Liver (tissue), 9 donors: ENCODE results near the gene KRT76. TPM values are rescaled to one million over a fixed set of nuclear protein-coding genes. Genes with fewer than 3 reads are reported as not detected.

Source experiments
- DNase-seq: peaks from one replicate; pipeline ENCODE4 v3.0.0-alpha.2; 2017; ENCODE audit warnings: low spot score
- H3K27ac ChIP-seq, 2 donors: one replicate each; pipeline ENCODE4 v1.7.0; 2013; ENCODE audit warnings: inconsistent platforms in 2 of 2, low read length in 2 of 2, control low read depth in 1 of 2, low read depth in 1 of 2, mild to moderate bottlenecking in 1 of 2
- H3K27me3 ChIP-seq, 4 donors: one replicate each; pipeline versions ENCODE4 v1.6.1 to v1.7.0; 2013; ENCODE audit warnings: low read length in 3 of 4, inconsistent platforms in 1 of 4, mild to moderate bottlenecking in 1 of 4, moderate library complexity in 1 of 4; ENCODE audit not compliant: control insufficient read depth in 4 of 4, insufficient read depth in 4 of 4
- H3K36me3 ChIP-seq, 4 donors: one replicate each; pipeline versions ENCODE4 v1.6.1 to v1.7.0; 2013; ENCODE audit warnings: low read length in 3 of 4, mild to moderate bottlenecking in 3 of 4, low read depth in 1 of 4, moderate library complexity in 1 of 4; ENCODE audit not compliant: control insufficient read depth in 4 of 4, insufficient read depth in 3 of 4
- H3K4me1 ChIP-seq, 4 donors: one replicate each; pipeline versions ENCODE4 v1.6.1 to v1.7.0; 2013; ENCODE audit warnings: low read length in 3 of 4, mild to moderate bottlenecking in 3 of 4, moderate library complexity in 1 of 4; ENCODE audit not compliant: control insufficient read depth in 4 of 4, insufficient read depth in 4 of 4
- H3K4me3 ChIP-seq, 3 donors: one replicate each; pipeline versions ENCODE4 v1.6.1 to v1.7.0; 2013; ENCODE audit warnings: low read length in 3 of 3, control low read depth in 1 of 3, low read depth in 1 of 3, mild to moderate bottlenecking in 1 of 3
- H3K9ac ChIP-seq, 2 donors: one replicate each; pipeline ENCODE4 v1.7.0; 2013; ENCODE audit warnings: low read length in 2 of 2, mild to moderate bottlenecking in 2 of 2, moderate library complexity in 2 of 2, control low read depth in 1 of 2, low read depth in 1 of 2
- H3K9me3 ChIP-seq, 4 donors: one replicate each; pipeline versions ENCODE4 v1.6.1 to v1.7.0; 2013; ENCODE audit warnings: low read length in 3 of 4; ENCODE audit not compliant: control insufficient read depth in 4 of 4
- ATF3 ChIP-seq: IDR thresholded peaks from 2 replicates; pipeline ENCODE4 v1.6.1; 2016; ENCODE audit warnings: antibody characterized with exemption
- CTCF ChIP-seq: fragments of 150-350 bp; IDR thresholded peaks from 2 replicates; pipeline ENCODE4 v1.5.1; 2017; ENCODE audit warnings: improper control_type of control experiment, low read depth, low read length; ENCODE audit not compliant: missing input control
- FOXA1 ChIP-seq: IDR thresholded peaks from 2 replicates; pipeline ENCODE4 v1.6.1; 2016; ENCODE audit warnings: antibody characterized with exemption
- FOXA2 ChIP-seq: IDR thresholded peaks from 2 replicates; pipeline ENCODE4 v1.6.1; 2016; ENCODE audit warnings: antibody characterized with exemption
- GABPA ChIP-seq, 2 donors: IDR thresholded peaks in 1 of 2; conservative IDR thresholded peaks in 1 of 2; 2 replicates each; pipeline ENCODE4 v1.6.1; 2016; ENCODE audit warnings: antibody characterized with exemption in 2 of 2, mild to moderate bottlenecking in 1 of 2, moderate library complexity in 1 of 2
- HNF4A ChIP-seq, 2 donors: conservative IDR thresholded peaks; 2 replicates each; pipeline ENCODE4 v1.6.1; 2016; ENCODE audit warnings: antibody characterized with exemption in 2 of 2, mild to moderate bottlenecking in 2 of 2
- HNF4G ChIP-seq: IDR thresholded peaks from 2 replicates; pipeline ENCODE4 v1.6.1; 2016; ENCODE audit warnings: antibody characterized with exemption
- JUND ChIP-seq, 2 donors: IDR thresholded peaks; 2 replicates each; pipeline ENCODE4 v1.6.1; 2016; ENCODE audit warnings: antibody characterized with exemption in 2 of 2
- NR2F2 ChIP-seq: IDR thresholded peaks from 2 replicates; pipeline ENCODE4 v1.6.1; 2016; ENCODE audit warnings: antibody characterized with exemption
- RAD21 ChIP-seq, 2 donors: IDR thresholded peaks; 2 replicates each; pipeline ENCODE4 v1.6.1; 2016; ENCODE audit warnings: antibody characterized with exemption in 2 of 2, mild to moderate bottlenecking in 2 of 2
- RXRA ChIP-seq, 2 donors: IDR thresholded peaks; 2 replicates each; pipeline ENCODE4 v1.6.1; 2017 to 2018; ENCODE audit warnings: antibody characterized with exemption in 2 of 2, mild to moderate bottlenecking in 1 of 2
- SP1 ChIP-seq: IDR thresholded peaks from 2 replicates; pipeline ENCODE4 v1.6.1; 2018; ENCODE audit warnings: antibody characterized with exemption, mild to moderate bottlenecking
- TAF1 ChIP-seq: conservative IDR thresholded peaks from 2 replicates; pipeline ENCODE4 v1.6.1; 2016; ENCODE audit warnings: antibody characterized with exemption, mild to moderate bottlenecking
- WGBS: extraction: QIAGEN DNeasy Blood & Tissue Kit; methylation state at CpG from one replicate; pipeline ENCODE4 v1.1.7; 2013; 5-methylcytosine and 5-hydroxymethylcytosine counted together
- polyA plus RNA-seq, 2 donors: library from polyadenylated mRNA; stranded (reverse) in 1 of 2; unstranded in 1 of 2; fragments of 200-250 nt in 1 of 2; fragments of >200 nt in 1 of 2; fragmentation: Nextera tagmentation in 1 of 2; extraction: Ambion mirVana in 1 of 2; gene quantifications; one replicate each; pipeline versions ENCODE4 v1.2.1 to v1.2.3, GENCODE V29; 2013 to 2015
- total RNA-seq, 2 donors: library from RNA; depleted of rRNA; stranded (reverse); fragments of >200 nt; gene quantifications; one replicate each; pipeline ENCODE4 v1.2.3, GENCODE V29; 2014
- TF ChIP-seq, protein P1 (sequence below): IDR thresholded peaks from 2 replicates; pipeline ENCODE4 v1.6.1; 2016; ENCODE audit warnings: antibody characterized with exemption
- TF ChIP-seq, protein P2 (sequence below): IDR thresholded peaks from 2 replicates; pipeline ENCODE4 v1.6.1; 2016; ENCODE audit warnings: antibody characterized with exemption
- donor health status: healthy.
- donor health status: healthy.
- donor health status: healthy.
- donor health status: healthy.
- donor health status: healthy.

Gene KRT76
- total and polyA plus RNA-seq, 4 donors, result not detected

GRCh38 chr12:52769354-52769753 is 7.8 kb downstream of the KRT76 start:
- no peak overlapping the region for H3K4me3 ChIP-seq
- no peak overlapping the region for H3K27ac ChIP-seq
- H3K4me1 ChIP-seq, result no peaks in the 10 kb centered on the region
- H3K9me3 ChIP-seq, result no peaks in the 10 kb centered on the region
- 59% methylated on average over 3 of the region's 3 CpGs for WGBS
- no peaks in the 10 kb centered on the region for H3K36me3 ChIP-seq
- no peak for DNase-seq
- no peak for TF ChIP-seq FOXA1
- TF ChIP-seq, protein P1, sequence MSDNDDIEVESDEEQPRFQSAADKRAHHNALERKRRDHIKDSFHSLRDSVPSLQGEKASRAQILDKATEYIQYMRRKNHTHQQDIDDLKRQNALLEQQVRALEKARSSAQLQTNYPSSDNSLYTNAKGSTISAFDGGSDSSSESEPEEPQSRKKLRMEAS, result no peak
- TF ChIP-seq, protein P2, sequence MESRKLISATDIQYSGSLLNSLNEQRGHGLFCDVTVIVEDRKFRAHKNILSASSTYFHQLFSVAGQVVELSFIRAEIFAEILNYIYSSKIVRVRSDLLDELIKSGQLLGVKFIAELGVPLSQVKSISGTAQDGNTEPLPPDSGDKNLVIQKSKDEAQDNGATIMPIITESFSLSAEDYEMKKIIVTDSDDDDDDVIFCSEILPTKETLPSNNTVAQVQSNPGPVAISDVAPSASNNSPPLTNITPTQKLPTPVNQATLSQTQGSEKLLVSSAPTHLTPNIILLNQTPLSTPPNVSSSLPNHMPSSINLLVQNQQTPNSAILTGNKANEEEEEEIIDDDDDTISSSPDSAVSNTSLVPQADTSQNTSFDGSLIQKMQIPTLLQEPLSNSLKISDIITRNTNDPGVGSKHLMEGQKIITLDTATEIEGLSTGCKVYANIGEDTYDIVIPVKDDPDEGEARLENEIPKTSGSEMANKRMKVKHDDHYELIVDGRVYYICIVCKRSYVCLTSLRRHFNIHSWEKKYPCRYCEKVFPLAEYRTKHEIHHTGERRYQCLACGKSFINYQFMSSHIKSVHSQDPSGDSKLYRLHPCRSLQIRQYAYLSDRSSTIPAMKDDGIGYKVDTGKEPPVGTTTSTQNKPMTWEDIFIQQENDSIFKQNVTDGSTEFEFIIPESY, result no peak
- TF ChIP-seq FOXA2, result no peak
- no peak for TF ChIP-seq TAF1
- TF ChIP-seq CTCF, result no peak
- no peak for TF ChIP-seq HNF4G
- TF ChIP-seq ATF3, result no peak
- no peak for TF ChIP-seq JUND (IDR thresholded peaks at IDR 0.05)
- TF ChIP-seq RAD21 (IDR thresholded peaks at IDR 0.05), result no peak
- H3K27me3 ChIP-seq, result peaks cover 0 to 7% (median 0%) of the 10 kb centered on the region in 4 donors
- no peak overlapping the region for H3K9ac ChIP-seq

DNA sequence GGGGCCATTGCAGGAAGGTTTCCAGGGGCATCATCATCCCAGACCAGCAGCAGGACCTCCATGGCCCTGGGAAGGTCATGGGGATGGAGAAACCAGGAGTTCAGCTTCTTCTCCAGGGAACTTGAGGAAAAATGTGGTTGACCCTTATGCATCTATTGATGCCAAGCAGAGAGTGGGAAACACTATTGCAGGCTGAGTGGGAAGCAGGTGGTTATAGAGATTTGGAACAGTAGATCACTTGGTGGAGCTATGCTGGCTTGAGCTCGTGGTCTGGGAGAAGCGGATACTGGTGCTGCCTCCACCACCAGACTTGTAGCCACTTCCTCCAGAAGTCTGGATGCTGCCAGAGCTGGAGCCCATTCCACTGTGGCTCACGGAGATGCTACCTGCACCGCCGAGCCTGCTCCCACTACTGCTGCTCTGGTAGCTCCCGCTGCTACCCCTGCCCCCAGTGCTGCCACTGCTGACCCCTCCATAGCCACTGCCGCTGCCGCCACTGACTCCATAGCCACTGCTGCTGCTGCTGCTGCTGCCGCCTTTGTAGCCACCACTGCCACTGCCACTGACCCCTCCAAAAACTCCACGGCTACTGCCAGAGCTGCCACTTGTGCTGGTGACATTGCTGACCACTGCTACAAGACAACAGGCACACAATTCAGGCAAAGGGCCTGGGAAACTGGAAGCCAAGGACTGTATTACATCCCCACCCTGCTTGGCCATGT is 8.5 kb downstream of the KRT76 start:
- Histone ChIP-seq H3K9ac (no peak overlapping the region), H3K4me1 (no peaks in the 10 kb centered on the region), H3K27me3 (peaks cover 0 to 7% (median 0%) of the 10 kb centered on the region in 4 donors), H3K9me3 (no peaks in the 10 kb centered on the region), H3K4me3 (no peak overlapping the region), H3K27ac (no peak overlapping the region), H3K36me3 (no peaks in the 10 kb centered on the region)
- TF ChIP-seq CTCF (no peak), RAD21 (IDR thresholded peaks at IDR 0.05) (no peak), FOXA1 (no peak), NR2F2 (no peak), JUND (IDR thresholded peaks at IDR 0.05) (no peak), HNF4A (conservative IDR thresholded peaks at IDR 0.05) (no peak), GABPA (IDR thresholded peaks at IDR 0.05 in 1 of 2, conservative IDR thresholded peaks at IDR 0.05 in 1 of 2) (no peak), RXRA (IDR thresholded peaks at IDR 0.05) (no peak), TAF1 (no peak), SP1 (no peak), FOXA2 (no peak)
- TF ChIP-seq, protein P2, result no peak
- DNase-seq, result no peak
- WGBS, result 81% methylated on average over 10 of the region's 10 CpGs
